Erythroblast (primary cell): ENCODE data around the gene ABI1.

Experiments
- DNase-seq, 2 experiments: peaks; one replicate each; lab custom pipeline; 2025; lab: John Stamatoyannopoulos, UW
- GATA1 ChIP-seq: IDR thresholded peaks from 2 replicates; pipeline ENCODE4 v1.6.1; 2011; ENCODE audit warnings: low read depth, mild to moderate bottlenecking, control low read depth, low read length, moderate library complexity
- POLR2A ChIP-seq: IDR thresholded peaks from 2 replicates; pipeline ENCODE4 v1.6.1; 2011; ENCODE audit warnings: mild to moderate bottlenecking, low read length

Gene ABI1

GRCh38 chr10:26787362-26787761, 73.4 kb downstream of the ABI1 start:
- no peak for TF ChIP-seq GATA1
- TF ChIP-seq POLR2A: no peak
- no peak for DNase-seq

GRCh38 chr10:26781797-26782196, 79.0 kb downstream of the ABI1 start:
- DNase-seq: no peak
- no peak for TF ChIP-seq GATA1
- no peak for TF ChIP-seq POLR2A

GRCh38 chr10:26780793-26781601, 79.8 kb downstream of the ABI1 start:
- TF ChIP-seq GATA1 (no peak), POLR2A (no peak)
- DNase-seq: no peak

GRCh38 chr10:26780106-26780792, 80.5 kb downstream of the ABI1 start:
- TF ChIP-seq POLR2A: no peak
- no peak for TF ChIP-seq GATA1
- no peak for DNase-seq

GRCh38 chr10:26779176-26779860, 81.4 kb downstream of the ABI1 start:
- TF ChIP-seq GATA1 (no peak), POLR2A (no peak)
- no peak for DNase-seq

- DNase-seq: no peak
- TF ChIP-seq GATA1 (no peak), POLR2A (no peak)
Measured at GRCh38 chr10:26777686-26778085, 83.1 kb downstream of the ABI1 start.

GRCh38 chr10:26776258-26776657, 84.5 kb downstream of the ABI1 start:
- TF ChIP-seq GATA1 (no peak), POLR2A (no peak)
- DNase-seq: no peak

GRCh38 chr10:26773633-26774032, 87.1 kb downstream of the ABI1 start:
- no peak for DNase-seq
- TF ChIP-seq GATA1: no peak
- no peak for TF ChIP-seq POLR2A

- TF ChIP-seq POLR2A (no peak), GATA1 (no peak)
Measured at GRCh38 chr10:26770069-26770468, 90.7 kb downstream of the ABI1 start.

GRCh38 chr10:26765549-26765948, 95.2 kb downstream of the ABI1 start:
- DNase-seq: no peak
- no peak for TF ChIP-seq POLR2A
- TF ChIP-seq GATA1: no peak

More at GRCh38 chr10:26770069-26770468, 90.7 kb downstream of the ABI1 start:
- no peak for DNase-seq

- TF ChIP-seq POLR2A: no peak
- TF ChIP-seq GATA1: no peak
- no peak for DNase-seq
Measured at GRCh38 chr10:26759008-26759407, 101.8 kb downstream of the ABI1 start.

GRCh38 chr10:26755443-26755903, 105.3 kb downstream of the ABI1 start:
- peak; percentile 36 to 48 for DNase-seq
- TF ChIP-seq POLR2A (no peak), GATA1 (no peak)

GRCh38 chr10:26746061-26746460, 114.7 kb downstream of the ABI1 start:
- DNase-seq: no peak
- TF ChIP-seq GATA1 (no peak), POLR2A (no peak)

GRCh38 chr10:26743841-26744240, 116.9 kb downstream of the ABI1 start:
- no peak for DNase-seq
- no peak for TF ChIP-seq POLR2A
- no peak for TF ChIP-seq GATA1
